Activated CD4-positive, alpha-beta T cell treated with anti-CD3 and anti-CD28 coated beads for 4 hours (primary cell): ENCODE data around the gene OSBPL7.

Experiments
- DNase-seq, 2 donors: peaks; one replicate each; pipeline ENCODE4 v3.0.0-alpha.2; 2020

Gene OSBPL7

GRCh38 chr17:47846716-47847340 is 25.2 kb upstream of the OSBPL7 start:
- no peak for DNase-seq

- no peak for DNase-seq
These were observed 24.1 kb upstream of the OSBPL7 start for GRCh38 chr17:47845716-47846075.

GRCh38 chr17:47844814-47845715 is 23.5 kb upstream of the OSBPL7 start:
- no peak for DNase-seq

DNA sequence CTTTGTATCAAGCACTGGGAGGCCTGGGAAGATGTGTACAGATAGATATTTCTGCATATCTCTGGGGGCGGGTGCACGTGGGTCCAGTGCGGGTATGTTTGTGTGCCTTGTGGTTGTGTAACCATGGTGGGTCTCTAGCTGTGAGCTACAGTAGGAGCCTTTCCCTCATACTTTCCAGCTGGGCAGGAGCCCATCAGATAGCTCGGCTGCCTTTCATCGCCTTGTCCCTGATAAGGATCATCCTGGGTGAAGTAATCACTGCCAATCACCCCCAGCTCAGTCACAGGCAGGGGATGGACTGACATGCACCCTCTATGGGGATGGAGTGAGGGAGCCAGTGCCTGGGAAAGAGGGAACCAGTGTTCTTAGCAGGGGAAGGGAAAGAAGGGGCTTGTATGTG is 22.6 kb upstream of the OSBPL7 start:
- DNase-seq: no peak

DNA sequence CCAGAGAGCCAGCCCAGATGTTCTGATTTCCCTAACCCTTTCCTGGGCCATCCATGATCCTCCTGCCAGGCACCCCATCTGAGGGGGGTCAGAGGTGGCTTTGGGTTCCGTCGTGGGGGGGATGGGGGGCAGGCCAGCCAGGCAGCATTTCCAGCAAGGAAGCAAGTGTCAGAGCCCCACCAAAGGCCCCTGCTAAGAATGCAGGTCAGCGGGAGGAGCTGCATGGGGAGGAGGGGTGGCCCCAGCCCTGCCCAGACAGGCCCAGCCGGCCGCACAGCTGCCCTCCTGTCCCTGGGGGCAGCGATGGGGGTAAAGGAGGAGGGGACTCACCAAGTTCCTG is 21.8 kb upstream of the OSBPL7 start:
- no peak for DNase-seq

- DNase-seq: no peak
These were observed 20.1 kb upstream of the OSBPL7 start for GRCh38 chr17:47841488-47842291.

DNA sequence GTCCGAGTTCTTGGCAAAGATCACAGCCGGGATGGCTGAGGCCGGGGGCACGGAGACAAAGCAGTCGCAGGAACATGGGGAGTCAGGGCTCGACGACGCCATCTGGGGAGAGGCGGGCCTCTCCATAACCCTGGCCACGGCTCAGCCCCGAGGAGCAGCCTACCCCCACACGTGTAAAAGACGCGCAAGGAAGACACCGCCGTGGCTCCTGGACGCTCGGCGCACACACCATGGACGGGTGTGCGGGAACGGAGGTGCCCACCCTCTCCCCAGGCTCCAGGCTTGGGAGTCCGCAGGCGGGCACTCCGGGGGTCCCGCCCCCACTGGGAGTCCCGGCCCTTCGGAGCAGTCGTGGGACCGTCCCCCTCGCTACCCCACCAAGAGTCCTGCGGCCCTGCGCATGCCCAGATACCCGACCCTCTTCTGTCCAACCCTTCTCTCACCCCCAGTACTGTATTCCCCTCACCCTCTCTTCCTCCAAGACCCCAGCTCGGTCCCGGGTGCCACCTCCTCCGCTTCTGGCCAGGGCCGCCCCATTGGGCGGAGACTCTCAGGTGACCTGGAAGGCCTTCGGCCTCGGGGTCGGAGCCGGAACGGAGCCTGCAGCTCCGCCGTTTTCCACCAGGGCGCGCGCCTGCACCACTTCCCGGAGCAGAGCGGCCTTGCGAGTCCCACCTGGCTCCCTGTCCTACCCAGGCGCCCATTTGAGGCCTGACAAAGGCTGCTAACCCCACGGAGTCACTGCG is 19.3 kb upstream of the OSBPL7 start, which contains the start of gene SCRN2:
Gene SCRN2, minus strand, starts transcription at position 532 of the 746 bp plus-strand sequence. Its CDS starts 430 bp downstream, at position 102.
- DNase-seq: peak; percentile 80 to 81

- DNase-seq: no peak
These were observed 18.6 kb upstream of the OSBPL7 start for GRCh38 chr17:47840001-47840741.

DNA sequence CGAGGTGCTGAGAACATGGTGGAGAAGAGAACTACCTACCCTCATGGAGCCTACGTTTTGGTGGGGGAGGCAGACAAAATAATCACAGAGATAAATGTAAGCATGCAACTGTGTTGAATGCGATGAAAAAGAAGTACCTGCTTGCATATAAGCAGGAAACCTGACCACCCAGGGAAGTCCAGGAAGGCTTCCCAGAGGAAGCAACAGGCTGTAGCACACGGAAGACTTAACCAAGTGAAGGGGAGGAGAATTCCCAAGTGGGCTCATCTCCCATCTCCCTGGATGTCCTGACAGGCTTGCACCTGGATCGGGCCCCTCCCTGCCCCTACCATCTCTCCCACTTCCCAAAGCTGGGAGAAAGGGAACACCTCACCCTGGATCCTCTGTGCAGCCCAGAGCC is 17.5 kb upstream of the OSBPL7 start:
- DNase-seq: no peak

DNA sequence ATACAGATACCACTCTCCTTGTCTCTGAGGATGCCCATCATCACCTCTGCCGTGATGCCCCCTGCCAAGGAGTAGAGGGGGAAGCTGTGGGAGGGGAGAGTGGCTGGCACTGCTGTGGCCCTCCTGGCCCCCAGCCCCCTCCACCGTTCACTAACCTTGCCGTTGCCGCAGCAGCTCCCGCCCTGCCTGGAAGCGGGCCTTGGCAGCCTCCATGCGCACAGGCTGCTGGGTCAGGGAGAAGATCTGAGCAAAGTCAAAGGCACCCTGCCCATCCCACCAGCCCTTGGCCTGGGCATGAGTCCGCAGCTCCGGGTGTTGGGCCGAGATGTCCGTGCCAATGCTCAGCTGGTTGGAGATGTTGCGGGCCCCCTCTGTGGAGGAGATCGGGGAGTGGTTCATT is 17.0 kb upstream of the OSBPL7 start:
- DNase-seq: no peak

- no peak for DNase-seq
These were observed 15.9 kb upstream of the OSBPL7 start for GRCh38 chr17:47837401-47838039.

DNA sequence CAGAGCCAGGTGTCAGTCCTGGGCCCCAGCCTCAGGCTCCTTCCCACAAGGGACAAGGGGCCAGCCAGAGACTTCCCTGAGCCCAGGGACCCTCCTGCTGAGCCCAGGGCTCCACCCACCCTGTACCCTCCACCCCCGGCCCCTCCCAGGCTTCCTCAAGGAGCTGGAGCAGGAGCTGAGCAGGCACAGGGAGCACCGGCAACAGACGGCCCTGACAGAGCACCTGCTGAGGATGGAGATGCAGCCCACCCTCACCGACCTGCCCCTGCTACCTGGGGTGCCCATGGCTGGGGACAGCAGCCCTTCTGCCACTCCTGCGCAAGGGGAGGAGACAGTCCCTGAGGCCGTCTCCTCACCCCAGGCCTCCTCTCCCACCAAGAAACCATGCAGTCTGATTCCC is 15.0 kb upstream of the OSBPL7 start:
- DNase-seq: no peak

DNA sequence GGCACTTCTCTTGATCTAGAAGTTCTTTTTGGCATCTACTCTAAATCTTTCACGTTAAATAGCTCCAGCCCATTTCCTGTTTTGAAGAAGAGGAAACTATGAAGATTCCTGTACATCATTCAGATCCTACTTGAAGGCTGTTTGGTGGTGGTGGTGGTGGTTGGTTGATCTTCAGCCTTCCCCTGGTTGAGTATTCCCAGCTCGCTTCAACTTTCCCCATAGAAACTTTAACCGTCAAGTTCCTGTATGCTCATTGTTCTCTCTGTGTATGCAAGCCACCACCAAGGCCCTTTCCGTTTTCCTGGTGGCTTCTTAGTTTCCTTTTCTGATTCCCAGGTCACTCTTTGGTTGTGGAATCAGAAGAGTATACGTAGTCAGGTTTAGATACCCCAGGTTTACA is 13.2 kb upstream of the OSBPL7 start:
- DNase-seq: no peak

DNA sequence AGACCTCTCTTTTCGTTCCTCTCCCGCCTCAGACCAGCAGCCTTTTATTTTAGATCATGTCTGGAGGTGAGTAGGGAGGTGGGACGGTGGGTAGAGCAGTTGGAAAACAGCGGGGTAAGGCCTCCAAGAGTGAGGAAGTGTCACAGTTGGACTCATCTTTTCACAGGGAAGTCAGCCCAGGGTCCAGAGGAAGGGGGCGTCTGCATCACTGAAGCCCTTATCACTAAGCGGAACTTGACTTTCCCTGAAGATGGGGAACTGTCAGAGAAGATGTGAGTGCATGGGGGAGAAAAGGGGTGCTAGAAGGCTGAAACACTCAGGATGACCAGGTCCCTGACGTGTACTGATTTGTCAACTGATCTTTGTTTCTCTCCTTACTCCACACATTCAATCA is 10.3 kb upstream of the OSBPL7 start:
- no peak for DNase-seq

DNA sequence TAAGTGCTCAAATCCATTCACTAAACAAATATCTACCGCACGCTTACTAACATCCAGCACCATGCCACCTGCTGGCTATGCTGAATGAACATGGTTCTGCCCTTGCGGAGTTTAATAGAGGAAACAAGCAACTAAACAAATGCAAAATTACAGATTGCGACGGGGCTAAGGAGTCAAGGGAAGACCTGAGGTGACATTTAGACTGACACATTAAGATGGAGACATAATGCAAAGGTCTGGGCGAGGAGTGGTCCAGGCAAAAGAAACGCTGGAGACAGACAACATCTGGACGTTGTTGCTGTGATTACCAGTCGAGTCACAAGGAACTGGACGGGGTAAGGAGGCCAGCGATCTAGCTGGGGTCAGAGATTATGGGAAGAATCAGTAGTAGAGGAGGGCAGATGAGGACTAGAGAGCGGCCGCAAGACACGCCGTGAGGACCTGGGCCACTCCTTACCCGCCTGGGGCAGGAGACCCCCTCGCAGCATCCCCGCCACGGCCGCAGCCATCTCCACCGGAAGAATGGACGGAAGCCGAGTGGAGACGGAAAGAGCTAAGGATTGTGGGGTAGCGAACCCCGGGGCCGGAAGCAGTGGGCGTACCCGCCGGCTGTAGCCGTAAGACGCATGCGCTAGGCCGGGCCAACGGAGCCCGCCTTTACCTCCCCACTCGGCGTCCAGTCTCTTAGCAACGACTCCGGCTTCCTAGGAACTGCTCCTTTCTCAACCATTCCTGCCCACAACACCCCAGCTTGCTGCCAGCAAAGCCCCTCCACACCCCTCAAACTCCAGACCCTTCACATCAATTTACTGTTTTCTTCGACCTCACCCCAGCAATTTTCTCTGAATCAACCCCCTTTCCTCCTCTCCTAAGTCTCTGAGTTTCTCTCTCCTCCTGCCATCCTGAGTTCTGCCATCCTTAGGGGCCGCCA is 9.7 kb upstream of the OSBPL7 start, which contains the start of the genes LRRC46 and MRPL10:
Gene LRRC46, plus strand, starts transcription at position 668 of the 931 bp plus-strand sequence. CDS start 320 bp downstream, outside the sequence.
Gene MRPL10, minus strand, starts transcription at position 539 of the 931 bp plus-strand sequence. Its CDS starts 30 bp downstream, at position 509.
- peak; percentile 90 to 91 for DNase-seq

GRCh38 chr17:47830396-47831002 is 8.9 kb upstream of the OSBPL7 start:
- no peak for DNase-seq

- peak in 1 of 2 donors; percentile 21 for DNase-seq
These were observed 8.3 kb upstream of the OSBPL7 start for GRCh38 chr17:47829870-47830269.

- no peak for DNase-seq
These were observed 1.9 kb upstream of the OSBPL7 start for GRCh38 chr17:47823519-47823918.

- no peak for DNase-seq
These were observed 1.2 kb upstream of the OSBPL7 start for GRCh38 chr17:47822785-47823184.

GRCh38 chr17:47821031-47821423 is 567 bp downstream of the OSBPL7 start:
- DNase-seq: no peak
